SJSA1 (cell line): ENCODE results near the gene NENF. TPM values are rescaled to one million over a fixed set of nuclear protein-coding genes. Genes with fewer than 3 reads are reported as not detected.

Experiments
- DNase-seq, 2 experiments: peaks; one replicate each; pipeline ENCODE4 v3.0.0-alpha.2; 2015 to 2020; ENCODE audit warnings: low spot score in 2 of 2, low read depth in 1 of 2
- H3K27ac ChIP-seq: fragments of 250-450 bp; sonication (Bioruptor Pico); 2 replicates; pipeline ENCODE4 v1.5.1; 2020; ENCODE audit warnings: mild to moderate bottlenecking, moderate library complexity
- H3K27me3 ChIP-seq: fragments of 250-450 bp; sonication (Bioruptor Pico); replicated peaks from 2 replicates; pipeline ENCODE4 v1.5.1; 2020; ENCODE audit warnings: mild to moderate bottlenecking, moderate library complexity
- H3K36me3 ChIP-seq: fragments of 250-450 bp; sonication (Bioruptor Pico); 2 replicates; pipeline ENCODE4 v1.5.1; 2020; ENCODE audit warnings: mild to moderate bottlenecking
- H3K4me1 ChIP-seq: fragments of 250-450 bp; sonication (Bioruptor Pico); replicated peaks from 2 replicates; pipeline ENCODE4 v1.6.1; 2021; ENCODE audit warnings: mild to moderate bottlenecking
- H3K4me3 ChIP-seq: fragments of 250-450 bp; sonication (Bioruptor Pico); 2 replicates; pipeline ENCODE4 v1.5.1; 2020; ENCODE audit warnings: mild to moderate bottlenecking
- H3K9me3 ChIP-seq: fragments of 250-450 bp; sonication (Bioruptor Pico); replicated peaks from 2 replicates; pipeline ENCODE4 v1.5.1; 2020; ENCODE audit warnings: mild to moderate bottlenecking
- total RNA-seq: library from RNA; depleted of rRNA; stranded (reverse); fragments of >200 nt; shearing (Covaris generic); gene quantifications from 2 replicates; pipeline ENCODE4 v1.2.3, GENCODE V29; 2014

Gene NENF
- total RNA-seq, 1 experiment from 2014 or later = 68.9 TPM

GRCh38 chr1:212457740-212458338 is 25.1 kb downstream of the NENF start:
- Histone ChIP-seq H3K36me3 (no peaks in the 10 kb centered on the region), H3K27ac (no peak overlapping the region), H3K4me1 (no peaks in the 10 kb centered on the region), H3K9me3 (peaks cover 4% of the 10 kb centered on the region; the same call in 1 of the 2 replicates), H3K4me3 (no peak overlapping the region), H3K27me3 (no peaks in the 10 kb centered on the region)
- peak; percentile 41 to 61 for DNase-seq

GRCh38 chr1:212458817-212459216 is 26.1 kb downstream of the NENF start:
- H3K27me3 ChIP-seq = no peaks in the 10 kb centered on the region
- H3K9me3 ChIP-seq = peaks cover 4% of the 10 kb centered on the region; the same call in 1 of the 2 replicates
- no peaks in the 10 kb centered on the region for H3K4me1 ChIP-seq
- DNase-seq = no peak
- no peaks in the 10 kb centered on the region for H3K36me3 ChIP-seq
- H3K27ac ChIP-seq = no peak overlapping the region
- H3K4me3 ChIP-seq = no peak overlapping the region

GRCh38 chr1:212459656-212460055 is 26.9 kb downstream of the NENF start:
- Histone ChIP-seq H3K4me1 (no peaks in the 10 kb centered on the region), H3K27ac (no peak overlapping the region), H3K27me3 (no peaks in the 10 kb centered on the region), H3K36me3 (no peaks in the 10 kb centered on the region), H3K4me3 (no peak overlapping the region), H3K9me3 (peaks cover 4% of the 10 kb centered on the region; the same call in 1 of the 2 replicates)
- no peak for DNase-seq

- Histone ChIP-seq H3K4me1 (no peaks in the 10 kb centered on the region), H3K27me3 (no peaks in the 10 kb centered on the region), H3K4me3 (no peak overlapping the region), H3K36me3 (no peaks in the 10 kb centered on the region), H3K9me3 (peaks cover 4% of the 10 kb centered on the region; the same call in 1 of the 2 replicates), H3K27ac (no peak overlapping the region)
- DNase-seq = no peak
These were observed 27.7 kb downstream of the NENF start for GRCh38 chr1:212460376-212460775.

GRCh38 chr1:212461916-212462660 is 29.4 kb downstream of the NENF start:
- no peak overlapping the region for H3K27ac ChIP-seq
- no peaks in the 10 kb centered on the region for H3K27me3 ChIP-seq
- H3K36me3 ChIP-seq = no peaks in the 10 kb centered on the region
- no peaks in the 10 kb centered on the region for H3K4me1 ChIP-seq
- no peak overlapping the region for H3K4me3 ChIP-seq
- H3K9me3 ChIP-seq = peaks cover 4% of the 10 kb centered on the region; the same call in 1 of the 2 replicates
- DNase-seq = no peak

- Histone ChIP-seq H3K27ac (no peak overlapping the region), H3K4me3 (no peak overlapping the region), H3K36me3 (no peaks in the 10 kb centered on the region), H3K9me3 (no peaks in the 10 kb centered on the region), H3K27me3 (no peaks in the 10 kb centered on the region), H3K4me1 (no peaks in the 10 kb centered on the region)
- no peak for DNase-seq
These were observed 31.0 kb downstream of the NENF start for GRCh38 chr1:212463565-212464285.

GRCh38 chr1:212465311-212465710 is 32.6 kb downstream of the NENF start:
- Histone ChIP-seq H3K27ac (no peak overlapping the region), H3K27me3 (no peaks in the 10 kb centered on the region), H3K4me3 (no peak overlapping the region), H3K9me3 (no peaks in the 10 kb centered on the region), H3K36me3 (no peaks in the 10 kb centered on the region), H3K4me1 (peaks cover 7% of the 10 kb centered on the region)
- DNase-seq = no peak

- H3K27ac ChIP-seq = no peak overlapping the region
- DNase-seq = no peak
- peaks cover 10% of the 10 kb centered on the region for H3K4me1 ChIP-seq
- H3K9me3 ChIP-seq = no peaks in the 10 kb centered on the region
- no peak overlapping the region for H3K4me3 ChIP-seq
- no peaks in the 10 kb centered on the region for H3K36me3 ChIP-seq
- no peaks in the 10 kb centered on the region for H3K27me3 ChIP-seq
These were observed 33.7 kb downstream of the NENF start for GRCh38 chr1:212466437-212466836.

- no peaks in the 10 kb centered on the region for H3K9me3 ChIP-seq
These were observed 34.4 kb downstream of the NENF start for GRCh38 chr1:212466898-212467650.

GRCh38 chr1:212467843-212468482 is 35.2 kb downstream of the NENF start:
- Histone ChIP-seq H3K36me3 (no peaks in the 10 kb centered on the region), H3K9me3 (no peaks in the 10 kb centered on the region), H3K4me1 (peaks cover 10% of the 10 kb centered on the region), H3K27me3 (no peaks in the 10 kb centered on the region), H3K27ac (no peak overlapping the region), H3K4me3 (no peak overlapping the region)
- no peak for DNase-seq

More at GRCh38 chr1:212466898-212467650, 34.4 kb downstream of the NENF start:
- DNase-seq = no peak
- no peak overlapping the region for H3K4me3 ChIP-seq
- no peaks in the 10 kb centered on the region for H3K36me3 ChIP-seq
- H3K27ac ChIP-seq = no peak overlapping the region
- no peaks in the 10 kb centered on the region for H3K27me3 ChIP-seq
- H3K4me1 ChIP-seq = peaks cover 10% of the 10 kb centered on the region

- DNase-seq = peak; percentile 75 to 88
- H3K27me3 ChIP-seq = no peaks in the 10 kb centered on the region
- no peaks in the 10 kb centered on the region for H3K36me3 ChIP-seq
- H3K27ac ChIP-seq = no peak overlapping the region
- H3K9me3 ChIP-seq = no peaks in the 10 kb centered on the region
- no peak overlapping the region for H3K4me3 ChIP-seq
- peaks cover 10% of the 10 kb centered on the region for H3K4me1 ChIP-seq
These were observed 37.3 kb downstream of the NENF start for GRCh38 chr1:212470059-212470458.

- H3K36me3 ChIP-seq = no peaks in the 10 kb centered on the region
- H3K27me3 ChIP-seq = no peaks in the 10 kb centered on the region
These were observed 38.6 kb downstream of the NENF start for GRCh38 chr1:212471286-212471685.

More at GRCh38 chr1:212471286-212471685, 38.6 kb downstream of the NENF start:
- Histone ChIP-seq H3K9me3 (no peaks in the 10 kb centered on the region), H3K4me1 (peaks cover 10% of the 10 kb centered on the region), H3K27ac (no peak overlapping the region), H3K4me3 (no peak overlapping the region)
- no peak for DNase-seq
